ENCODE results near the gene ANXA11. TPM values are rescaled to one million over a fixed set of nuclear protein-coding genes. Genes with fewer than 3 reads are reported as not detected.
A peak's percentile ranks its signal among the peaks of the same experiment; 100 is the strongest.
"Not testable (repeated sequence)": the region's sequence is repeated elsewhere in the genome, so short reads cannot be mapped to it uniquely, and the experiment has no call there.

ANXA11 gene
- total RNA-seq = 178 and 190 TPM in 2 replicates

- ChIA-PET POLR2A (interaction anchor here (0.7 to 1.4 kb wide), 11 partner anchors 9 to 957 kb away, joined by 3 to 36 read pairs (median 5); partner anchors contain the start of gene TMEM254), CTCF (interaction anchor here (1.0 to 2.6 kb wide), 4 partner anchors 10 to 62 kb away, joined by 3 to 11 read pairs (median 4); no protein-coding TSS in a partner anchor)
- intact Hi-C loops (cut with micrococcal nuclease) = loop anchor here (1.0 to 10.0 kb wide), 9 partner anchors 9 to 861 kb away; partner anchors contain the start of genes NUTM2E, PPIF and TSPAN14
- Mint-ChIP-seq H3K27me3 (no peaks in the 10 kb centered on the region), H3K27ac (peak within 1 kb of the TSS; percentile 92), H3K36me3 (ENCODE audit: low read depth) (peaks cover 9% of the 10 kb centered on the region), H3K9me3 (no peaks in the 10 kb centered on the region), H3K4me3 (peak within 1 kb of the TSS; percentile 83), H3K4me1 (peaks cover 51% of the 10 kb centered on the region)
- peak; percentile 80 for DNase-seq
- peak; percentile 84 for ATAC-seq (ENCODE audit: low read depth)
- TF ChIP-seq CTCF (IDR thresholded peaks at IDR 0.05) = no peak
Observed at GRCh38 chr10:80205477-80206276, at the start of gene ANXA11. ANXA11 (minus strand) TSS chr10:80205537; CDS start chr10:80172861, 32,676 bp downstream.

DNA sequence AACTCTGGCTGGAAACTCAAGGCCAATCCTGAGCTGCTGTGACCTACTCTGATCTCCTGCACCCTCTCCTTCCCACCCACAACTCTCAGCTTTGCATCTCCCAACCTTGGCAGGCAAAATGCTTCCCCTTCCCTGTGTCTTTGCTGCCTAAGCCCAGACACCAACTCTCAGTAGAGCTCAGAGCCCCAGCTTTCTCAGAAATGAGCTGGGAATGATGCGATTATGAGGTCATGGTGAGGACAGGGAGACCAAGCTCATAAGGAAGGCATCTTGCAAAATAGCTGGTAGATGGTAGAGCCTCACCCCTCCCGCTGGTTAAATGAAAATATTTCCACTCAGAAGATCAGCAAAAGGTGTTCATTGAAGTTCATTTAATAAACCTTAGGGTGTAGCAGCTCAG lies 49.4 kb upstream of the ANXA11 start:
- DNase-seq; H3K9me3 Mint-ChIP-seq; ATAC-seq (ENCODE audit: low read depth); CTCF ChIA-PET; H3K4me1 Mint-ChIP-seq; intact Hi-C loops (cut with micrococcal nuclease); POLR2A ChIA-PET; H3K27ac Mint-ChIP-seq; H3K27me3 Mint-ChIP-seq; H3K36me3 Mint-ChIP-seq (ENCODE audit: low read depth); H3K4me3 Mint-ChIP-seq: not testable (repeated sequence)

- H3K27ac Mint-ChIP-seq; H3K36me3 Mint-ChIP-seq (ENCODE audit: low read depth); H3K4me1 Mint-ChIP-seq; DNase-seq; ATAC-seq (ENCODE audit: low read depth); H3K9me3 Mint-ChIP-seq; intact Hi-C loops (cut with micrococcal nuclease); H3K27me3 Mint-ChIP-seq; H3K4me3 Mint-ChIP-seq; POLR2A ChIA-PET: not testable (repeated sequence)
- CTCF ChIA-PET = interaction anchor here (1.5 kb wide), 1 partner anchor 110 kb away, joined by 8 read pairs; no protein-coding TSS in a partner anchor
Observed at GRCh38 chr10:80253963-80254271, 48.6 kb upstream of the ANXA11 start.

DNA sequence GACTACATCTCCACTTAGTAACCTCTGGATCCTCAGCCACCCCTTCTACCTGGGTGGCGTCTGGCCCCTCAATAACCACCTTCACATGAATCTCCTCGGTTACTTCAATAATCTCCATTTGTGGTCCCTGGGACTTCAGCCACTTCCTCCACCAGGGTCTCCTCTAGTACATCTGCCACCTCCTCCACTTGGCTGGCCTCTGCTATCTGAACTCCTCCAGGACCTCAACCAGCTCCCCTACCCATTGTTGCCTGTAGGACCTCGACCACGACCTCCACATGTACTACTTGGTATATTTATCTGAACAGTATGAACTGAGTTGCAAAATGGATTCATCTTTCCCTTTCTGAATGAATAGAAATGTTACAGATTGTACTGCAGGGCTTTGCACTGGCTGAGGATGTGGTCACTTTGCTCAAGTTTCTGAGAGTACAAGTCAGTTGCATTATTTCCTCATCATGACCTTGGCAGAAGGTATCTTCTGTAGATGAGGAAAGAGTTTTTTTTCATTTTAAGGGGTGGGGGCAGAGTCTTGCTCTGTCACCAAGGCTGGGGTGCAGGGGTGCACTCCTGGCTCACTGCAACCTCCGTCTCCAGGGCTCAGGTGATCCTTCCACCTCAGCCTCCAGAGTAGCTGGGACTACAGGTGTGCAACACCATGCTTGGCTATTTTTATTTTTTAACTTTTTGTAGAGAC lies 48.1 kb upstream of the ANXA11 start:
- no peak for TF ChIP-seq CTCF (IDR thresholded peaks at IDR 0.05)
- H3K27ac Mint-ChIP-seq = no peak overlapping the region
- DNase-seq (no peak), ATAC-seq (ENCODE audit: low read depth) (no peak)
- peaks cover 6% of the 10 kb centered on the region for H3K27me3 Mint-ChIP-seq
- no peaks in the 10 kb centered on the region for H3K36me3 Mint-ChIP-seq (ENCODE audit: low read depth)
- intact Hi-C loops (cut with micrococcal nuclease) = no loop called here
- no peaks in the 10 kb centered on the region for H3K4me1 Mint-ChIP-seq
- POLR2A ChIA-PET = no interaction called here
- H3K4me3 Mint-ChIP-seq = no peak overlapping the region
- H3K9me3 Mint-ChIP-seq = no peaks in the 10 kb centered on the region
- CTCF ChIA-PET = interaction anchor here (1.5 kb wide), 1 partner anchor 110 kb away, joined by 8 read pairs; no protein-coding TSS in a partner anchor

- CTCF ChIA-PET = interaction anchor here (1.5 kb wide), 1 partner anchor 108 kb away, joined by 8 read pairs; no protein-coding TSS in a partner anchor
- no peak overlapping the region for H3K27ac Mint-ChIP-seq
- no peak for TF ChIP-seq CTCF (IDR thresholded peaks at IDR 0.05)
- intact Hi-C loops (cut with micrococcal nuclease) = no loop called here
- DNase-seq (no peak), ATAC-seq (ENCODE audit: low read depth) (no peak)
- H3K36me3 Mint-ChIP-seq (ENCODE audit: low read depth) = no peaks in the 10 kb centered on the region
- POLR2A ChIA-PET = interaction anchor here (0.7 kb wide), 1 partner anchor 106 kb away, joined by 3 read pairs; no protein-coding TSS in a partner anchor
- H3K4me3 Mint-ChIP-seq = no peak overlapping the region
- no peaks in the 10 kb centered on the region for H3K9me3 Mint-ChIP-seq
- H3K27me3 Mint-ChIP-seq = peaks cover 6% of the 10 kb centered on the region
- H3K4me1 Mint-ChIP-seq = no peaks in the 10 kb centered on the region
Observed at GRCh38 chr10:80252296-80252887, 47.1 kb upstream of the ANXA11 start.

- H3K27ac Mint-ChIP-seq; CTCF ChIA-PET; DNase-seq; H3K4me3 Mint-ChIP-seq; H3K27me3 Mint-ChIP-seq; H3K9me3 Mint-ChIP-seq; H3K36me3 Mint-ChIP-seq (ENCODE audit: low read depth); ATAC-seq (ENCODE audit: low read depth); H3K4me1 Mint-ChIP-seq; intact Hi-C loops (cut with micrococcal nuclease); POLR2A ChIA-PET: not testable (repeated sequence)
Observed at GRCh38 chr10:80251703-80252280, 46.5 kb upstream of the ANXA11 start.

DNA sequence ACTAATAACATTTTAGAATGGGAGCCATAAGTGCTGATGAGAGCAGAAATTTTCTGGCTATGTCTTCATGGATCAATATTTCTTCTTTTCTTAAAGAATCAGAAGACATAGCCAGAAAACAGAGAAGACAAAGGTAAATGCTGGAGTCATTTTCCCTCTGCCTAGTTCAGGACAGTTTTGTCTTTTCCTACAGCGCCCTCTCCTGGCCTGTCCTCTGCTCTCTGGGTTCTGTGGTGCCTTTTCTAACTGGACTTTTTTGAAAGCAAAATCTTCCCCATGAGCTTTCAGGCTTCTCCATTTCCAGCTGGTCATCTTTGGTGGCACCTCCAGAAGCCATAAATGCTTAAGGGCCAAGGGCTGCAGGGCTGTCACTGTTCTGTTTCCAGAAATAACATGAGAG lies 45.1 kb upstream of the ANXA11 start:
- CTCF ChIA-PET = interaction anchor here (0.6 kb wide), 1 partner anchor 143 kb away, joined by 3 read pairs; no protein-coding TSS in a partner anchor
- H3K4me3 Mint-ChIP-seq, POLR2A ChIA-PET: not testable (repeated sequence)

DNA sequence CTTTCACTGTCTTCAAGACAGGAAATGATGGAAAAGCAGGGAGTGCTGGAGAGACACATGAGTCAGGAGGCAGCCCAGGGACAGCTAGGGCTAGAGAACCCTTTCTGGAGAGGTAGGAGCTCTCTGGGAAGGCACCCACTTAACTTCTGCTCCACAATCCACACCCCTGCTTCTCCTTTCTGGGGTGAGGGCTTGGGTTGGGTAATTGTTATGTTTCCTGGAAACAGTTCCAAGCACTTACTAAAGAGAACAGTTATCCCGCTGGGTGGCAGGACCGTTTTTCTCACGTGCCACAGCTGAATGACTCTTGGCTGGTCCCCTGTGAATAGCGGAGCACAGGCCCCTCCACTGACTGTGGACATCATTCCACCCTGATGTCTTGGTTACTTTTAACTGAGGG lies 44.6 kb upstream of the ANXA11 start:
- POLR2A ChIA-PET; H3K4me3 Mint-ChIP-seq; ATAC-seq (ENCODE audit: low read depth); H3K27me3 Mint-ChIP-seq; DNase-seq; CTCF ChIA-PET; H3K36me3 Mint-ChIP-seq (ENCODE audit: low read depth); intact Hi-C loops (cut with micrococcal nuclease); H3K27ac Mint-ChIP-seq; H3K9me3 Mint-ChIP-seq; H3K4me1 Mint-ChIP-seq: not testable (repeated sequence)

More for the DNA sequence above, 45.1 kb upstream of the ANXA11 start:
- H3K36me3 Mint-ChIP-seq (ENCODE audit: low read depth); DNase-seq; H3K9me3 Mint-ChIP-seq; H3K27me3 Mint-ChIP-seq; intact Hi-C loops (cut with micrococcal nuclease); H3K27ac Mint-ChIP-seq; H3K4me1 Mint-ChIP-seq: not testable (repeated sequence)
- ATAC-seq (ENCODE audit: low read depth) = peak; percentile 42

Measured in activated B cell treated with CpG ODN at 0.5 μM for 24 hours (primary cell).